GM18909 (cell line): ENCODE measurements around the gene PDCD1LG2.
"Not testable (repeated sequence)": the region's sequence is repeated elsewhere in the genome, so short reads cannot be mapped to it uniquely, and the experiment has no call there.

Experiments used
- ATAC-seq: cut with Tn5 transposase; IDR thresholded peaks from one replicate; pipeline ENCODE4 v1.9.1; 2021; ENCODE audit warnings: mild to moderate bottlenecking; ENCODE audit not compliant: unreplicated experiment, poor library complexity

Gene PDCD1LG2

GRCh38 chr9:5492965-5493678 lies 17.2 kb upstream of the PDCD1LG2 start:
- ATAC-seq: peak; percentile 35

DNA sequence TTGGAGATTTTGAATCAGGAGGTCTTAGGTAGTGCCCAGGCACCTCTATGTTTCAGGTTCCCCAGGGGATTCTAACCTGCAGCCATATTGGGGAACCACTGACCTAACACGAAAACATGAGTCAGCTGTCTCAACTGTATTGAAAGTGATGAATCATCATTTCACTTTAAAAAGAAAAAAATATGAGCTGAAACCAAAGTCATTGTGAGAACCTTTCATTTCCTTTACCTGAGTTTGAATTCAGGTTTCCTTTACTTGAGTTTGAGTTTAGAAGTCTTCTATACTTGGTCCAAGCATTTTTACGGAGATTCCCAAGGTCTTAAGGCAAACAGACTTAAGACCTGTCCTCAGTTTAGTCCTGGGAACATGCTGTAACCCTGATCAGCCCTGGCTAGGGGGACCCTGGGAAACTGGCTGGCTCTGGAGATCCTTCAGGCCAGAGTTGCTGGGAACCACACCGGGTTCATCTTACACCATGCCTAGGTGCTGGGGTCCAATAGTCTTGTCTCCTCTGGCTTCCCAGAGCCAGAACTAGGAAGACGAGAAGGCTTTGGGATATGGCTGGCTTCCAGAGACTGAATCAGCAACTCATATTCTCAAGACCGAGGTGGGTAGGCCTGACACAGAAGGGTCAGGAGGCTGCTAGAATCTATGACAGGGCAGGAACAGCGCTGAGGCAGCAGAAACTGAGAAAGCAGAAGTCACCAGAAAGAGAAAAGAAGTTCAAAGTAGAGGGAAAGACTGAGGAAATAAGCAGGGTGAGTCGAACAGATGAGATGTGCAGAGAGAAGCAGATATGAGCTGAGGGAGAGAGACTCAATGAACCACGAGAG lies 16.4 kb upstream of the PDCD1LG2 start:
- ATAC-seq: peak; percentile 85

GRCh38 chr9:5494765-5495164 lies 15.6 kb upstream of the PDCD1LG2 start:
- not testable (repeated sequence) for ATAC-seq

GRCh38 chr9:5499157-5499556 lies 11.2 kb upstream of the PDCD1LG2 start:
- ATAC-seq: no peak

GRCh38 chr9:5499889-5500398 lies 10.4 kb upstream of the PDCD1LG2 start:
- no peak for ATAC-seq

DNA sequence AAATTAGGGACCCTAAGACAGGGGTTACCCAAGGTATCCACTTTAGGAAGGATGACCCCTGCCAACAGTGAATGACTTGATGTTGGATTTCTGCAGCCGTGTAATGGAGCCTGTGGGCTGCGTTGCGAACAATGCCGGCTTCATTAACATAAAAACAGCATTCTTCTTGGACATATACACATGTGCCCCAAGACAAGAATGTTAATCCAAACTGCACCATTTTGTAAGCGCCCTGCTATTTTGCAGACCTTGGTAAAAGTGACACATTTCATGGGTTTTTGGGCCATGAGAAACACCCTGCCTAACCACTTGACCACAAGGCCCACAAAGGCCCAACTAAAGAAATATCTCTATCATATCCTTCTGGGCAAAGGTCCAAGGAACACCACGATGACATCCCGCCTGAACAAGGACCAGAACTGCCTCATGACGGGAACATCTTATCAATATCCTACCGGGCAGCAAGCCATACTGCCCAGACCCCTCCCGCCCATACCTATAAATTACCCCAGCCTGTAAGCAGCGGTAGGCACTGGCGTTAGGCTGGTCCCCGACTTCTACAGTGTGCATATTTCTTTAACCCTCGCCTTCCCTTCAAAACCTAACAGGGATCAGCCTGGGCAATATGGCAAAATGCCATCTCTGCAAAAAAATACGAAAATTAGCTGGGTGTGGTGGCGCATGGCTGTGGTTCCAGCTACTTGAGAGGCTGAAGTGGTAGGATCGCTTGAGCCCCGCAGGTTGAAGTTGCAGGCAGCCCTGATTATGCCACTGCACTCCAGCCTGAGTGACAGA lies 9.7 kb upstream of the PDCD1LG2 start:
- ATAC-seq: no peak

DNA sequence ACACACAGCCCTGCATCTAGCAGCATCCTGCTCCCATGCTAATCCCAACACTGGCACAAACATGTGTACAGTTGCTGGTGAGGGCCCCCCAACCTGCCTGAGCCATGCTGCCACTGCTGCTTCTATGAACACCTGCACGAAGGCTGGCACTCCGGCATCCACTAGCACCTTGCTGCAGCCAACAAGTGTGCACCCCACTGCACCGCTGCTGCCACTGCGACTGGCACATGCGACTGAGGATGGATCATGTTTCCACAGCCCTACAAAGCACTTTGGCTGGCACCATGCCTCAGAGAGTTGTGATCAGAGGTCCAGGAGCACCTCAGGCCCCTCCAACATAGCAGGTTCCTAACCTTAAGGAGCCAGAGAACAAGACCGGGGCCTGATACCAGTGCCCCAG lies 7.8 kb upstream of the PDCD1LG2 start:
- no peak for ATAC-seq

GRCh38 chr9:5509573-5509972 lies 758 bp upstream of the PDCD1LG2 start:
- no peak for ATAC-seq

GRCh38 chr9:5510989-5511388 lies 658 bp downstream of the PDCD1LG2 start:
- no peak for ATAC-seq

GRCh38 chr9:5511476-5511875 lies 1.1 kb downstream of the PDCD1LG2 start:
- no peak for ATAC-seq

DNA sequence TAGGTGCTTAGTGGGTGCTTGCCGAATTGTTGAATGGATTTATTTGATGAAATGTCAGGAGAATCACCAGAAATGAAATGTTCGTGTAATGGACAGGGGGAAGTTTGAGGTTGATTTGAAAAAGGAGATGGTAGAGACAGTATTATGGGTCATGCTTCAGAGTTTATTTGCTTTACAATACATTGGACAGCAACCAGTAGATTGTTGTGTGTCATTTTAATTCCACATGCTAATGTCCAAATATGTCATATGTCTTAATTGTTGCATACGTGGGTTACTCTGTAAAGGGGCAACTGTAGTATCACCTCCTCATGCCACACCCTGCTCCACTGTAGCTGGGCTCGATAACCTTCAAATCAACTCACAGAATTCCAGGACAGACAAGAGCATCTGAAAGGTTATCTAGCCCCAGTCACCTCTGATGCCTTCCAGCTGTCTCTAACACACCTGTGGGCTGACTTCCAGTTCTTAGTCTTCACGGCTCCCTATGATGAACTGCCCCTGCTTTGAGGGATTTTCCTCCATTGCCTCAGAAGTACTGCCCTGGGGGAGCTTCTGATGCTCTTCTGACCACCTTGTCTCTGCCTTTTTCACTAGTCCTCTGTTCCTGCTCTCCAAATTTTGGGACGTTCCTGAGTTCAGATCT lies 1.7 kb downstream of the PDCD1LG2 start:
- no peak for ATAC-seq

DNA sequence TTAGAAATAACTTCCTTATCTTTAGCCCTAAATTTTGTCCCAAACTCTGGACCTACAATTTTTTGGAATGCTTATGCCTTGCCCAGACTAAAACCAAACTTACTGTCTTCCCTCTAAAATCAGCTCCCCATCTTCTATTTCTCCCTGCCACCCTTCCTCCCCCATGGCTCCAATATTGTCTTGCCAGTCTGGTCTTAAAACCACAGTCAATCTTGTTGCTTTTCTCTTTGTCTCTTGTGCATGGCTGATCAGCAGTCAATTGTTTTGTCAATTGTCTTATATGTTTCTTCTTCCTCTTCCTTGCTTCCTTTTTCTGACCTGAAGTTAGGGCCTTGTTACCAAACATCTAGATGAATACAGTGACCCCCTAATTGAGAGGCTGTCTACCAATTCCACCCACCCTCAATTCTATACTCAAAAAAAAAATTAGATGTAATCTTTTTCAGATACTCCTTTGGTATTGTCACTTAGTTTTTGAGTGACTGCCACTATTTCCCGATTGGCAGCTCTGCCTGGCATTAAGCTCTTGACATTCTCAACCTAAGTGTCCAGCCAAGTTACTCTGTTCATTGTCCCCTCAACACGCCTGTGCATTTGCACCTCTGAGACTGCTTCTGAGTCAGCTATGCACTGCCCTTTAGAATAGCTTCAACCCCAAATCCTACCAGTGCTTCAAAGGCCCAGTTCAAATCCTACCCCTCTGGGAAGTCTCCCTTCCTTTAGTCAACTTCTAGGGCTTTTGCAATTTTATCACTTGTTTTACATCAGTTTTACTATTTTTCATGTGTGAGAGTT lies 2.5 kb downstream of the PDCD1LG2 start:
- ATAC-seq: no peak

DNA sequence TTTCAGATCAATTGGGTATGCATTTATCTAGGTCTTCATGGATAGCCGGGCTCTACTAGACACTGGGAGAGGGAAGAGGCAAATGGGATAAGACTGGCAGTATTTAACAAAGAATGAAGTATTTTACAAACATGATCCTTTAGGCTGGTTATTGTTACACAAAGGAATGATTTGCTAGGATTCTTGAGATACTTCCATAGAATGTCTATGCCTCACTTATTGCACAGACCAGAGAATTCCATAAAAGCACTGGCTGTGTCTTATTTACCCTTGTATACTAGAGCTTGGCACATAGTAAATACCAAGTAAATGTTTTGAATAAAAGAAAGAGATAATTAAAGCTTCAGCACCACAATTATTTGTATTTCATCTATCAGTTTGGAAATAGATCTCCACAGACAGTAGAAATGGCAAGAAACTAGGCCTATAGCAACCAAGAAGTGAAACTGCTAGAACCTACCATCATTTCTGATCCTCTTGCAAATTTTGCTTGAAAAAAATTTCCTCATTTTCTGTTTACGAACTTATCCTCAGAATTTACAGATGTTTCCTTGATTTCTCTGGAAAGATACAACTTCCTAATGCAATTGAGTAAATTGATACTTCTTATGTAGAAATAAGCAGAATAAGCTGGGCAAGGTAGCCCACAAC lies 3.8 kb downstream of the PDCD1LG2 start:
- ATAC-seq: no peak

GRCh38 chr9:5514617-5515260 lies 4.4 kb downstream of the PDCD1LG2 start:
- ATAC-seq: no peak

- no peak for ATAC-seq
Measured at GRCh38 chr9:5515261-5515650, 4.9 kb downstream of the PDCD1LG2 start.

DNA sequence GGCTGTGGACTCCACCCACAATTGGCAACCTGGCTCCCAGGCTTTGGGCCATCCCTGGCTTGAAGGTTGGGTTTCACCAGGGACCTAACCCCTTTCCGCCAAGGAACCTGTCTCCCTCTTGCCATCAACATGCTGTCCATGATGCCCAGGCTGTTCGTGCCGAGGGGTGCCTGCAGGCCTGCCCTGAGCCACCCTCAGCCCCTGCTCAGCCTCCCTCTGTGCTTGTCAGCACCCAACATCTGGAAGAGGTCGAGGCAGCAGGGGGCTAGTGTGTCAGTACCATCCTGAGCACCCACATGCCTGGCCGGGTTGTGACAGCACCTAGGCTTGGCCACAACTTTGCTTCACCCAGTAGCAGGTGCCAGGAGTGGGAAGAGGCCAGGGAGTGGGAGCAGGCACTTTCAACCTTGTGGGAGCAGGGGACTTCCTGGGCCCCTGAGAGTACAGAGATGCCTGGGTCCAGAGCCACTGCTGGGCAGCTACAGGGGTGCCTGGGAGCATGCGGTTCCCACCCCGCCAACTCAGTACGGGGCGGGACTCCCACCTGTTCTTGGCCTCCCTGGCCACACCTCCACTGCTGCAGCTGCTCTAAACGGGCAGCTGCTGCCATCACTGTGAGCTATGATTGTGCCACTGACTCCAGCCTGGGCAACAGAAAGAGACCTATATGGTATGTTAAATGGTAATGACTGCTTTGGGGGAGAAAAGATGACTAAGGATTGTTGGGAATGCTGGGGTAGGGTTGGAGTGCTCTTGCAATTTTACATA lies 6.3 kb downstream of the PDCD1LG2 start:
- no peak for ATAC-seq

DNA sequence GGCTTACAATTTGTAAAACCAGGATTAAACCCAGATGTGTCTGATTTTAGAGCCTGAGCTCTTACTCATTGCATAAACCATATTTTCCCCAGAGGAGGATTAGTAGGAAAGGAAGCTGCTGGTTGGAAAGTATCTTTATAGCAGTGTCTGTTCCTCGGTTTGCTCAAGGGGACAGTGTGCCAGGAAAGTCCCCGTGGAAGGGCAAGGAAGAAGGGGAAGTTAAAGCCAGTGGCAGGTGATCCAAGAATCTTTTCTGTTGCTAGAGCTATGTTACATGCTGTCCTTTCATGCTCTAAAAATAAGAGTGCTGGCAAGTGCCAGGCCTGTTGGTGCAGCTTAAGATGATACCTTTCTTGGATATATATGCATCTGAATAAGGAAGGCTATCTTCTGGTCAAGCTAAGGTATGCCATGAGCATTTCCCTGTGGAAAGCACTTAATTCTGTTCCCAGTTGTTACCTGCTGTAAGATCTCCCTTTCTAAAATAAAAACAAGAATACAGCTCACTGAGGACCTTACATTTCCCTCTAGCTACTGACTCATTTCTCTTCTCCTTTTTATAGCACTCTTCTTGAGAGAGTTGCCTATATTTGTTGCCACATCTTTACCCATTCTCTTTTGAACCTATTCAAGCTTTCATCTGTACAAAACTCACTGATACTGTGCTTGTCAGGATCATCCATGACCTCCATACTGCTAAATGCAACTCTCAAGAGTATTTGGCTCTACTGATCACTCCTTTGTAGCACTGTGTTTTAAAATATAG lies 8.0 kb downstream of the PDCD1LG2 start:
- peak; percentile 56 for ATAC-seq
